Keratinocyte (primary cell): ENCODE data around the gene TMEM132C. TPM values are rescaled to one million over a fixed set of nuclear protein-coding genes. Genes with fewer than 3 reads are reported as not detected.

Experiments used
- DNase-seq: peaks from one replicate; pipeline ENCODE4 v3.0.0-alpha.2; 2011; ENCODE audit warnings: low read depth, missing footprints, low spot score
- FAIRE-seq: peaks from 2 replicates; lab custom pipeline; 2011; peaks lifted over from hg19 to GRCh38; lab: Jason Lieb, UNC
- H2AFZ ChIP-seq: 2 replicates; pipeline ENCODE4 v1.6.0; 2012; ENCODE audit warnings: low read length, control low read depth, inconsistent platforms; ENCODE audit not compliant: control insufficient read depth
- H3K27ac ChIP-seq: 2 replicates; pipeline ENCODE4 v1.5.1; 2011; ENCODE audit warnings: low read length; ENCODE audit not compliant: control insufficient read depth, insufficient read depth
- H3K27me3 ChIP-seq: 3 replicates; pipeline ENCODE4 v1.6.0; 2011; ENCODE audit warnings: low read length; ENCODE audit not compliant: control insufficient read depth, insufficient read depth; ENCODE audit errors: extremely low read depth
- H3K36me3 ChIP-seq, 2 experiments: 2 replicates in 1 of 2; 3 replicates in 1 of 2; pipeline ENCODE4 v1.5.1; 2011; ENCODE audit warnings: low read length in 2 of 2, mild to moderate bottlenecking in 1 of 2; ENCODE audit not compliant: control insufficient read depth in 2 of 2, insufficient read depth in 2 of 2; ENCODE audit errors: extremely low read depth in 1 of 2
- H3K4me1 ChIP-seq: 3 replicates; pipeline ENCODE4 v1.5.1; 2011; ENCODE audit warnings: low read length; ENCODE audit not compliant: control insufficient read depth, insufficient read depth; ENCODE audit errors: extremely low read depth
- H3K4me2 ChIP-seq: 3 replicates; pipeline ENCODE4 v1.6.0; 2011; ENCODE audit warnings: low read depth, low read length; ENCODE audit not compliant: control insufficient read depth, insufficient read depth; ENCODE audit errors: extremely low read depth
- H3K4me3 ChIP-seq, 3 experiments: fragments of 200-600 bp in 1 of 3; sonication (generic) in 1 of 3; 2 replicates in 2 of 3; 3 replicates in 1 of 3; pipeline ENCODE4 v1.5.1; 2011 to 2016; ENCODE audit warnings: low read length in 3 of 3, mild to moderate bottlenecking in 3 of 3, control low read depth in 2 of 3, inconsistent platforms in 1 of 3, low read depth in 1 of 3, mixed read lengths in 1 of 3, mixed run types in 1 of 3, moderate library complexity in 1 of 3; ENCODE audit not compliant: control insufficient read depth in 2 of 3, insufficient read depth in 2 of 3; ENCODE audit errors: extremely low read depth in 1 of 3
- H3K79me2 ChIP-seq: 2 replicates; pipeline ENCODE4 v1.6.0; 2012; ENCODE audit warnings: low read length; ENCODE audit not compliant: control insufficient read depth, insufficient read depth
- H3K9ac ChIP-seq: 3 replicates; pipeline ENCODE4 v1.6.0; 2011; ENCODE audit warnings: low read length; ENCODE audit not compliant: control insufficient read depth, insufficient read depth; ENCODE audit errors: extremely low read depth
- H3K9me1 ChIP-seq: 3 replicates; pipeline ENCODE4 v1.6.0; 2011; ENCODE audit warnings: low read length; ENCODE audit not compliant: control insufficient read depth, insufficient read depth; ENCODE audit errors: extremely low read depth
- H3K9me3 ChIP-seq: 2 replicates; pipeline ENCODE4 v1.5.1; 2012; ENCODE audit warnings: low read depth, low read length; ENCODE audit not compliant: control insufficient read depth
- H4K20me1 ChIP-seq: 3 replicates; pipeline ENCODE4 v1.6.0; 2011; ENCODE audit warnings: low read length; ENCODE audit not compliant: control insufficient read depth, insufficient read depth; ENCODE audit errors: extremely low read depth
- EZH2 ChIP-seq: IDR thresholded peaks from one replicate; pipeline ENCODE4 v1.6.1; 2012; ENCODE audit warnings: inconsistent platforms, mild to moderate bottlenecking, low read length, moderate library complexity
- dilution Hi-C: fragments of 300-500 bp; cut with MboI; formaldehyde crosslinking; loops from one replicate; pipeline ENCODE4 v1.7.0; 2020; ENCODE audit warnings: low sequenced_read_pairs; ENCODE audit not compliant: extremely low pct_ligation_motif_present
- polyA plus RNA-seq, 5 experiments: library from polyadenylated mRNA; depleted of rRNA in 3 of 5; stranded (reverse) in 3 of 5; stranded (forward) in 1 of 5; unstranded in 1 of 5; fragments of >200 nt; gene quantifications; 1 replicate in 1 of 5; 2 replicates in 3 of 5; 3 replicates in 1 of 5; pipeline versions ENCODE4 v1.2.1 to v1.2.3, GENCODE V29; 2011 to 2012; ENCODE audit warnings: missing spikeins in 2 of 5, low read depth in 1 of 5, low replicate concordance in 1 of 5
- TF ChIP-seq, protein P1 (sequence below), 3 experiments: IDR thresholded peaks in 1 of 3; conservative IDR thresholded peaks in 1 of 3; optimal IDR thresholded peaks in 1 of 3; 2 replicates in 2 of 3; 3 replicates in 1 of 3; pipeline versions ENCODE3 to v1.5.1; 2011; ENCODE audit warnings: low read length in 3 of 3, mild to moderate bottlenecking in 3 of 3, moderate library complexity in 2 of 3, control low read depth in 1 of 3, inconsistent platforms in 1 of 3; ENCODE audit not compliant: insufficient read depth in 2 of 3; ENCODE audit errors: extremely low read depth in 1 of 3

Gene TMEM132C
- polyA plus RNA-seq, 1 donor (not counting 4 experiments of a cell fraction or from before 2014, with no cell fraction given) = not detected

DNA sequence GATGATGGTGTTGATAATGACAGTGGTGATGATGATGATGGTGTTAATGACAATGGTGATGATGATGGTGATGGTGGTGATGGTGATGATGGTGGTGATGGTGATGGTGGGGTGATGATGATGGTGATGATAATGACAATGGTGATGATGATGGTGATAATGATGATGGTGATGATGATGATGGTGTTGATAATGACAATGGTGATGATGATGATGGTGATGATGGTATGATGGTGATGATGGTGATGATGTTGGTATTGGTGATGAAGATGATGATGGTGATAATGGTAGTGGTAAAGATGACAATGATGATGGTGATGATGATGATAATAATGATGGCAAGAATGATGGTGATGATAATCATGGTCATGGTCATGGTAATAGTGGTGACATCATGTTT is 372.1 kb downstream of the TMEM132C start:
- Histone ChIP-seq H3K27ac (no peak overlapping the region), H3K36me3 (no peaks in the 10 kb centered on the region), H3K4me1 (no peaks in the 10 kb centered on the region), H3K79me2 (no peaks in the 10 kb centered on the region), H4K20me1 (no peaks in the 10 kb centered on the region), H3K4me2 (no peak overlapping the region), H2AFZ (no peak overlapping the region), H3K27me3 (no peaks in the 10 kb centered on the region), H3K9me3 (peaks cover 9% of the 10 kb centered on the region), H3K9me1 (no peaks in the 10 kb centered on the region), H3K9ac (no peak overlapping the region), H3K4me3 (no peak overlapping the region)
- DNase-seq (no peak), FAIRE-seq (no peak)
- TF ChIP-seq EZH2 = no peak
- TF ChIP-seq, protein P1, sequence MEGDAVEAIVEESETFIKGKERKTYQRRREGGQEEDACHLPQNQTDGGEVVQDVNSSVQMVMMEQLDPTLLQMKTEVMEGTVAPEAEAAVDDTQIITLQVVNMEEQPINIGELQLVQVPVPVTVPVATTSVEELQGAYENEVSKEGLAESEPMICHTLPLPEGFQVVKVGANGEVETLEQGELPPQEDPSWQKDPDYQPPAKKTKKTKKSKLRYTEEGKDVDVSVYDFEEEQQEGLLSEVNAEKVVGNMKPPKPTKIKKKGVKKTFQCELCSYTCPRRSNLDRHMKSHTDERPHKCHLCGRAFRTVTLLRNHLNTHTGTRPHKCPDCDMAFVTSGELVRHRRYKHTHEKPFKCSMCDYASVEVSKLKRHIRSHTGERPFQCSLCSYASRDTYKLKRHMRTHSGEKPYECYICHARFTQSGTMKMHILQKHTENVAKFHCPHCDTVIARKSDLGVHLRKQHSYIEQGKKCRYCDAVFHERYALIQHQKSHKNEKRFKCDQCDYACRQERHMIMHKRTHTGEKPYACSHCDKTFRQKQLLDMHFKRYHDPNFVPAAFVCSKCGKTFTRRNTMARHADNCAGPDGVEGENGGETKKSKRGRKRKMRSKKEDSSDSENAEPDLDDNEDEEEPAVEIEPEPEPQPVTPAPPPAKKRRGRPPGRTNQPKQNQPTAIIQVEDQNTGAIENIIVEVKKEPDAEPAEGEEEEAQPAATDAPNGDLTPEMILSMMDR (optimal IDR thresholded peaks at IDR 0.05 in 1 of 3, IDR thresholded peaks at IDR 0.05 in 1 of 3, conservative IDR thresholded peaks at IDR 0.05 in 1 of 3; ENCODE audit: extremely low read depth in 1 of 3, insufficient read depth in 2 of 3, low read length in 3 of 3) = no peak
- dilution Hi-C loops = no loop called here

DNA sequence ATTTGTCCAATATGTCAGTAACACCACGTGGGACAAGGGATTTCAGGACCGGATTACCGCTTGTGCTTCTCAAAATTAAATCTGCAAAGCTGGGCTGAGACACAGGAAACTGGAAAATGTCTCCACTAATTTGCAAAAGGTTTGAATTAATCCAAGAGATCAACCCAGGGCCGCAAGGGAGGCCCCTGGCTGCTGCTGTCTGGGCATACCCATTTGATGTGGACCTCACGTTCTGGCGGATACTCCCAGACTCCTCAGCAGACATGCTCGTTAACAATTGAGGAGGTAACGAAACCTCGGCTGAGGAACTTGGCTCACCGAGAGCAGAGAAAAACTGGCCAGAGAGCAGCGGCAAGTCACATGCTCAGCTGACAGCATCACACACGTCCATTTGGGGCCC is 376.2 kb downstream of the TMEM132C start:
- H3K9ac ChIP-seq = no peak overlapping the region
- H3K27ac ChIP-seq = no peak overlapping the region
- H3K36me3 ChIP-seq = no peaks in the 10 kb centered on the region
- H3K27me3 ChIP-seq = no peaks in the 10 kb centered on the region
- FAIRE-seq (no peak), DNase-seq (no peak)
- H4K20me1 ChIP-seq = no peaks in the 10 kb centered on the region
- no peaks in the 10 kb centered on the region for H3K79me2 ChIP-seq
- H2AFZ ChIP-seq = no peak overlapping the region
- dilution Hi-C loops = no loop called here
- H3K9me3 ChIP-seq = peaks cover 9% of the 10 kb centered on the region
- no peaks in the 10 kb centered on the region for H3K4me1 ChIP-seq
- no peak overlapping the region for H3K4me3 ChIP-seq
- TF ChIP-seq, protein P1 (optimal IDR thresholded peaks at IDR 0.05 in 1 of 3, IDR thresholded peaks at IDR 0.05 in 1 of 3, conservative IDR thresholded peaks at IDR 0.05 in 1 of 3; ENCODE audit: extremely low read depth in 1 of 3, insufficient read depth in 2 of 3, low read length in 3 of 3) = no peak
- TF ChIP-seq EZH2 = no peak
- no peaks in the 10 kb centered on the region for H3K9me1 ChIP-seq
- H3K4me2 ChIP-seq = no peak overlapping the region
